Measurements from ENCODE around the gene MRPL27.
"Not testable (repeated sequence)": the region's sequence is repeated elsewhere in the genome, so short reads cannot be mapped to it uniquely, and the experiment has no call there.

Gene MRPL27

GRCh38 chr17:50339381-50339780 is 33.6 kb downstream of the MRPL27 start:
- no peak for DNase-seq

- DNase-seq, result no peak
Observed at GRCh38 chr17:50338645-50339044, 34.3 kb downstream of the MRPL27 start.

GRCh38 chr17:50337956-50338355 is 35.0 kb downstream of the MRPL27 start:
- no peak for DNase-seq

- DNase-seq, result not testable (repeated sequence)
Observed at GRCh38 chr17:50333291-50334057, 39.5 kb downstream of the MRPL27 start.

GRCh38 chr17:50332196-50332595 is 40.8 kb downstream of the MRPL27 start:
- DNase-seq, result no peak

- no peak for DNase-seq
Observed at GRCh38 chr17:50331085-50331791, 41.7 kb downstream of the MRPL27 start.

GRCh38 chr17:50330151-50330775 is 42.7 kb downstream of the MRPL27 start:
- no peak for DNase-seq

- DNase-seq, result no peak
Observed at GRCh38 chr17:50329716-50330115, 43.3 kb downstream of the MRPL27 start.

- DNase-seq, result no peak
Observed at GRCh38 chr17:50328363-50329325, 44.3 kb downstream of the MRPL27 start.

- no peak for DNase-seq
Observed at GRCh38 chr17:50326831-50327364, 46.1 kb downstream of the MRPL27 start.

- DNase-seq, result no peak
Observed at GRCh38 chr17:50325906-50326305, 47.1 kb downstream of the MRPL27 start.

- no peak for DNase-seq
Observed at GRCh38 chr17:50323060-50323459, 49.9 kb downstream of the MRPL27 start.

GRCh38 chr17:50322271-50322670 is 50.7 kb downstream of the MRPL27 start:
- DNase-seq, result no peak

GRCh38 chr17:50319306-50320004 is 53.5 kb downstream of the MRPL27 start:
- DNase-seq, result no peak

- peak; percentile 67 for DNase-seq
Observed at GRCh38 chr17:50318501-50319285, 54.3 kb downstream of the MRPL27 start.
